GM23338 (cell line): Measurements from ENCODE around the gene RIN3.

Experiments used
- CREB1 ChIP-seq: fragments of 250-450 bp; sonication (Bioruptor Pico); IDR thresholded peaks from 2 replicates; pipeline ENCODE4 v1.5.0; 2020; ENCODE audit warnings: low read depth, mild to moderate bottlenecking, moderate library complexity
- EZH2 ChIP-seq: fragments of 200-600 bp; sonication (generic); IDR thresholded peaks from one replicate; pipeline ENCODE4 v1.8.0; 2017; ENCODE audit warnings: antibody characterized with exemption, mild to moderate bottlenecking, low read depth; ENCODE audit not compliant: unreplicated experiment
- EZH2phosphoT487 ChIP-seq: fragments of 200-600 bp; sonication (generic); IDR thresholded peaks from one replicate; pipeline ENCODE4 v1.8.1; 2018; ENCODE audit warnings: antibody characterized with exemption; ENCODE audit not compliant: unreplicated experiment
- JUNB ChIP-seq: IDR thresholded peaks from one replicate; pipeline ENCODE4 v1.6.1; 2016; ENCODE audit warnings: antibody characterized with exemption; ENCODE audit not compliant: unreplicated experiment
- NANOG ChIP-seq: IDR thresholded peaks from 2 replicates; pipeline ENCODE4 v1.6.1; 2016; ENCODE audit warnings: antibody characterized with exemption, borderline replicate concordance
- POLR2AphosphoS5 ChIP-seq: IDR thresholded peaks from 2 replicates; pipeline ENCODE4 v1.6.1; 2016; ENCODE audit warnings: antibody characterized with exemption, low read depth
- STAT1 ChIP-seq: IDR thresholded peaks from one replicate; pipeline ENCODE4 v1.6.1; 2016; ENCODE audit warnings: antibody characterized with exemption; ENCODE audit not compliant: unreplicated experiment
- ZNF114 ChIP-seq: fragments of 250-450 bp; sonication (Bioruptor Pico); IDR thresholded peaks from 2 replicates; pipeline ENCODE4 v1.5.0; 2020; ENCODE audit warnings: mild to moderate bottlenecking, moderate library complexity
- ZNF331 ChIP-seq: fragments of 250-450 bp; sonication (Bioruptor Pico); IDR thresholded peaks from 2 replicates; pipeline ENCODE4 v1.5.0; 2020; ENCODE audit warnings: low read depth, mild to moderate bottlenecking, moderate library complexity
- TF ChIP-seq, protein P1 (sequence below), 2 experiments: fragments of 200-600 bp in 1 of 2; sonication (generic) in 1 of 2; conservative IDR thresholded peaks; 2 replicates each; pipeline versions ENCODE4 v1.5.1 to v1.6.1; 2016 to 2017; ENCODE audit warnings: antibody characterized with exemption in 2 of 2, low read depth in 2 of 2, mild to moderate bottlenecking in 2 of 2, moderate library complexity in 1 of 2
- TF ChIP-seq, protein P2 (sequence below): IDR thresholded peaks from one replicate; pipeline ENCODE4 v1.6.1; 2018; ENCODE audit warnings: antibody characterized with exemption; ENCODE audit not compliant: unreplicated experiment
- TF ChIP-seq, protein P3 (sequence below): IDR thresholded peaks from 2 replicates; pipeline ENCODE4 v1.6.1; 2016; ENCODE audit warnings: antibody characterized with exemption

- TF ChIP-seq POLR2AphosphoS5 (no peak), EZH2 (no peak), EZH2phosphoT487 (no peak), ZNF114 (CRISPR knock-in tag) (no peak), CREB1 (no peak), JUNB (no peak), NANOG (no peak), STAT1 (no peak), ZNF331 (CRISPR knock-in tag) (no peak)
- TF ChIP-seq, protein P1, sequence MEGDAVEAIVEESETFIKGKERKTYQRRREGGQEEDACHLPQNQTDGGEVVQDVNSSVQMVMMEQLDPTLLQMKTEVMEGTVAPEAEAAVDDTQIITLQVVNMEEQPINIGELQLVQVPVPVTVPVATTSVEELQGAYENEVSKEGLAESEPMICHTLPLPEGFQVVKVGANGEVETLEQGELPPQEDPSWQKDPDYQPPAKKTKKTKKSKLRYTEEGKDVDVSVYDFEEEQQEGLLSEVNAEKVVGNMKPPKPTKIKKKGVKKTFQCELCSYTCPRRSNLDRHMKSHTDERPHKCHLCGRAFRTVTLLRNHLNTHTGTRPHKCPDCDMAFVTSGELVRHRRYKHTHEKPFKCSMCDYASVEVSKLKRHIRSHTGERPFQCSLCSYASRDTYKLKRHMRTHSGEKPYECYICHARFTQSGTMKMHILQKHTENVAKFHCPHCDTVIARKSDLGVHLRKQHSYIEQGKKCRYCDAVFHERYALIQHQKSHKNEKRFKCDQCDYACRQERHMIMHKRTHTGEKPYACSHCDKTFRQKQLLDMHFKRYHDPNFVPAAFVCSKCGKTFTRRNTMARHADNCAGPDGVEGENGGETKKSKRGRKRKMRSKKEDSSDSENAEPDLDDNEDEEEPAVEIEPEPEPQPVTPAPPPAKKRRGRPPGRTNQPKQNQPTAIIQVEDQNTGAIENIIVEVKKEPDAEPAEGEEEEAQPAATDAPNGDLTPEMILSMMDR (conservative IDR thresholded peaks at IDR 0.05; ENCODE audit: low read depth in 2 of 2) = no peak
- TF ChIP-seq, protein P2, sequence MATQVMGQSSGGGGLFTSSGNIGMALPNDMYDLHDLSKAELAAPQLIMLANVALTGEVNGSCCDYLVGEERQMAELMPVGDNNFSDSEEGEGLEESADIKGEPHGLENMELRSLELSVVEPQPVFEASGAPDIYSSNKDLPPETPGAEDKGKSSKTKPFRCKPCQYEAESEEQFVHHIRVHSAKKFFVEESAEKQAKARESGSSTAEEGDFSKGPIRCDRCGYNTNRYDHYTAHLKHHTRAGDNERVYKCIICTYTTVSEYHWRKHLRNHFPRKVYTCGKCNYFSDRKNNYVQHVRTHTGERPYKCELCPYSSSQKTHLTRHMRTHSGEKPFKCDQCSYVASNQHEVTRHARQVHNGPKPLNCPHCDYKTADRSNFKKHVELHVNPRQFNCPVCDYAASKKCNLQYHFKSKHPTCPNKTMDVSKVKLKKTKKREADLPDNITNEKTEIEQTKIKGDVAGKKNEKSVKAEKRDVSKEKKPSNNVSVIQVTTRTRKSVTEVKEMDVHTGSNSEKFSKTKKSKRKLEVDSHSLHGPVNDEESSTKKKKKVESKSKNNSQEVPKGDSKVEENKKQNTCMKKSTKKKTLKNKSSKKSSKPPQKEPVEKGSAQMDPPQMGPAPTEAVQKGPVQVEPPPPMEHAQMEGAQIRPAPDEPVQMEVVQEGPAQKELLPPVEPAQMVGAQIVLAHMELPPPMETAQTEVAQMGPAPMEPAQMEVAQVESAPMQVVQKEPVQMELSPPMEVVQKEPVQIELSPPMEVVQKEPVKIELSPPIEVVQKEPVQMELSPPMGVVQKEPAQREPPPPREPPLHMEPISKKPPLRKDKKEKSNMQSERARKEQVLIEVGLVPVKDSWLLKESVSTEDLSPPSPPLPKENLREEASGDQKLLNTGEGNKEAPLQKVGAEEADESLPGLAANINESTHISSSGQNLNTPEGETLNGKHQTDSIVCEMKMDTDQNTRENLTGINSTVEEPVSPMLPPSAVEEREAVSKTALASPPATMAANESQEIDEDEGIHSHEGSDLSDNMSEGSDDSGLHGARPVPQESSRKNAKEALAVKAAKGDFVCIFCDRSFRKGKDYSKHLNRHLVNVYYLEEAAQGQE = no peak
- TF ChIP-seq, protein P3, sequence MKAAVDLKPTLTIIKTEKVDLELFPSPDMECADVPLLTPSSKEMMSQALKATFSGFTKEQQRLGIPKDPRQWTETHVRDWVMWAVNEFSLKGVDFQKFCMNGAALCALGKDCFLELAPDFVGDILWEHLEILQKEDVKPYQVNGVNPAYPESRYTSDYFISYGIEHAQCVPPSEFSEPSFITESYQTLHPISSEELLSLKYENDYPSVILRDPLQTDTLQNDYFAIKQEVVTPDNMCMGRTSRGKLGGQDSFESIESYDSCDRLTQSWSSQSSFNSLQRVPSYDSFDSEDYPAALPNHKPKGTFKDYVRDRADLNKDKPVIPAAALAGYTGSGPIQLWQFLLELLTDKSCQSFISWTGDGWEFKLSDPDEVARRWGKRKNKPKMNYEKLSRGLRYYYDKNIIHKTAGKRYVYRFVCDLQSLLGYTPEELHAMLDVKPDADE = no peak
Measured at GRCh38 chr14:92590176-92590575, 76.6 kb downstream of the RIN3 start.
